H9 (cell line): ENCODE measurements around the gene TMEM254. TPM values are rescaled to one million over a fixed set of nuclear protein-coding genes. Genes with fewer than 3 reads are reported as not detected.

Experiments used
- DNase-seq: peaks from one replicate; pipeline ENCODE4 v3.0.0-alpha.2; 2017
- H2AFZ ChIP-seq: one replicate; pipeline ENCODE4 v1.6.1; 2013; ENCODE audit warnings: mild to moderate bottlenecking, low read length, control low read depth, moderate library complexity
- H2AK5ac ChIP-seq: 2 replicates; pipeline ENCODE4 v1.6.1; 2013; ENCODE audit warnings: low read length, control low read depth, mixed read lengths; ENCODE audit not compliant: insufficient read length
- H2BK120ac ChIP-seq: one replicate; pipeline ENCODE4 v1.6.1; 2013; ENCODE audit warnings: low read depth, mild to moderate bottlenecking, low read length, control low read depth, inconsistent platforms; ENCODE audit not compliant: poor library complexity, severe bottlenecking
- H2BK12ac ChIP-seq: 2 replicates; pipeline ENCODE4 v1.6.1; 2013; ENCODE audit warnings: low read length, control low read depth, mixed read lengths, low read depth; ENCODE audit not compliant: insufficient read length
- H2BK15ac ChIP-seq: 2 replicates; pipeline ENCODE4 v1.6.1; 2013; ENCODE audit warnings: low read depth, low read length, control low read depth
- H2BK20ac ChIP-seq: one replicate; pipeline ENCODE4 v1.6.1; 2013; ENCODE audit warnings: low read depth, mild to moderate bottlenecking, low read length, control low read depth, inconsistent platforms; ENCODE audit not compliant: poor library complexity, severe bottlenecking
- H2BK5ac ChIP-seq: 2 replicates; pipeline ENCODE4 v1.6.1; 2013; ENCODE audit warnings: low read length, control low read depth, mixed read lengths; ENCODE audit not compliant: insufficient read length
- H3K14ac ChIP-seq: 2 replicates; pipeline ENCODE4 v1.6.1; 2013; ENCODE audit warnings: low read length, control low read depth; ENCODE audit not compliant: insufficient read depth
- H3K18ac ChIP-seq: 2 replicates; pipeline ENCODE4 v1.6.1; 2013; ENCODE audit warnings: low read depth, mild to moderate bottlenecking, mixed read lengths, low read length, control low read depth; ENCODE audit not compliant: insufficient read length
- H3K23ac ChIP-seq: 2 replicates; pipeline ENCODE4 v1.6.1; 2013; ENCODE audit warnings: low read length, control low read depth, mixed read lengths, low read depth; ENCODE audit not compliant: insufficient read length
- H3K23me2 ChIP-seq: 2 replicates; pipeline ENCODE4 v1.6.1; 2013; ENCODE audit warnings: low read depth, mild to moderate bottlenecking, mixed read lengths, low read length, control low read depth; ENCODE audit not compliant: insufficient read length, poor library complexity, severe bottlenecking
- H3K27ac ChIP-seq: 2 replicates; pipeline ENCODE4 v1.5.1; 2013; ENCODE audit warnings: low read length, control low read depth, mixed read lengths, low read depth; ENCODE audit not compliant: insufficient read length
- H3K27me3 ChIP-seq: 2 replicates; pipeline ENCODE4 v1.6.1; 2013; ENCODE audit warnings: low read length, control low read depth, inconsistent platforms; ENCODE audit not compliant: insufficient read depth
- H3K4ac ChIP-seq: 2 replicates; pipeline ENCODE4 v1.6.1; 2013; ENCODE audit warnings: low read depth, mild to moderate bottlenecking, control low read depth, inconsistent platforms, low read length, moderate library complexity
- H3K4me1 ChIP-seq: 2 replicates; pipeline ENCODE4 v1.6.1; 2013; ENCODE audit warnings: low read length, control low read depth, inconsistent platforms; ENCODE audit not compliant: insufficient read depth
- H3K4me2 ChIP-seq: 2 replicates; pipeline ENCODE4 v1.6.1; 2013; ENCODE audit warnings: low read length, control low read depth, mixed read lengths; ENCODE audit not compliant: insufficient read length, insufficient read depth
- H3K56ac ChIP-seq: 2 replicates; pipeline ENCODE4 v1.6.1; 2013; ENCODE audit warnings: low read depth, mild to moderate bottlenecking, mixed read lengths, low read length, control low read depth; ENCODE audit not compliant: insufficient read length
- H3K79me1 ChIP-seq: 2 replicates; pipeline ENCODE4 v1.6.1; 2013; ENCODE audit warnings: low read depth, mild to moderate bottlenecking, moderate library complexity, low read length, control low read depth, inconsistent platforms; ENCODE audit not compliant: insufficient read depth, poor library complexity, severe bottlenecking
- H3K79me2 ChIP-seq: 2 replicates; pipeline ENCODE4 v1.6.1; 2013; ENCODE audit warnings: low read length, control low read depth, inconsistent platforms; ENCODE audit not compliant: insufficient read depth
- H3K9ac ChIP-seq: 2 replicates; pipeline ENCODE4 v1.6.1; 2013; ENCODE audit warnings: low read length, control low read depth, mixed read lengths; ENCODE audit not compliant: insufficient read length; ENCODE audit errors: extremely low read depth
- H3K9me3 ChIP-seq: one replicate; pipeline ENCODE4 v1.6.1; 2013; ENCODE audit warnings: low read depth, low read length, inconsistent platforms; ENCODE audit not compliant: control insufficient read depth
- H3T11ph ChIP-seq: one replicate; pipeline ENCODE4 v1.6.1; 2013; ENCODE audit warnings: mild to moderate bottlenecking, low read length, control low read depth, inconsistent platforms
- H4K20me1 ChIP-seq: one replicate; pipeline ENCODE4 v1.6.1; 2013; ENCODE audit not compliant: control insufficient read depth, insufficient read length, insufficient read depth
- H4K5ac ChIP-seq: 2 replicates; pipeline ENCODE4 v1.6.1; 2013; ENCODE audit warnings: low read depth, mild to moderate bottlenecking, mixed read lengths, low read length, control low read depth; ENCODE audit not compliant: insufficient read length
- H4K8ac ChIP-seq: replicated peaks from 2 replicates; pipeline ENCODE4 v1.6.1; 2013; ENCODE audit warnings: low read length, control low read depth, mixed read lengths, low read depth; ENCODE audit not compliant: insufficient read length
- H4K91ac ChIP-seq: 2 replicates; pipeline ENCODE4 v1.6.1; 2013; ENCODE audit warnings: low read depth, mild to moderate bottlenecking, moderate library complexity, mixed read lengths, low read length, control low read depth; ENCODE audit not compliant: insufficient read length
- H3K27ac Mint-ChIP-seq, 3 experiments: 2 replicates in 2 of 3; 3 replicates in 1 of 3; pipeline ENCODE4 v1.8.0; 2020 to 2021; ENCODE audit warnings: mixed read lengths in 3 of 3, mild to moderate bottlenecking in 1 of 3, moderate library complexity in 1 of 3
- H3K27me3 Mint-ChIP-seq: 2 replicates; pipeline ENCODE4 v1.8.0; 2021; ENCODE audit warnings: low read depth, mild to moderate bottlenecking, moderate library complexity, mixed read lengths
- H3K36me3 Mint-ChIP-seq, 3 experiments: 2 replicates in 2 of 3; 3 replicates in 1 of 3; pipeline ENCODE4 v1.8.0; 2020 to 2021; ENCODE audit warnings: low read depth in 3 of 3, mixed read lengths in 3 of 3; ENCODE audit not compliant: insufficient read depth in 1 of 3
- H3K4me1 Mint-ChIP-seq, 2 experiments: 2 replicates each; pipeline ENCODE4 v1.8.0; 2020; ENCODE audit warnings: mixed read lengths in 2 of 2
- H3K4me3 Mint-ChIP-seq, 2 experiments: 2 replicates in 1 of 2; 3 replicates in 1 of 2; pipeline ENCODE4 v1.8.0; 2020 to 2021; ENCODE audit warnings: mild to moderate bottlenecking in 2 of 2, mixed read lengths in 2 of 2, moderate library complexity in 1 of 2
- H3K9me3 Mint-ChIP-seq, 2 experiments: 2 replicates in 1 of 2; 3 replicates in 1 of 2; pipeline ENCODE4 v1.8.0; 2020; ENCODE audit warnings: mild to moderate bottlenecking in 2 of 2, mixed read lengths in 2 of 2, moderate library complexity in 1 of 2
- CTCF ChIP-seq: fragments of 200-600 bp; sonication (generic); conservative IDR thresholded peaks from 3 replicates; pipeline ENCODE4 v1.8.0; 2021; ENCODE audit warnings: antibody characterized with exemption, mild to moderate bottlenecking
- WGBS: extraction: QIAGEN DNeasy Blood & Tissue Kit; methylation state at CpG from one replicate; pipeline ENCODE4 v1.1.7; 2013; ENCODE audit warnings: missing lambda C conversion rate, low lambda C conversion rate, mixed read lengths; ENCODE audit not compliant: insufficient read length; ENCODE audit errors: extremely low coverage; 5-methylcytosine and 5-hydroxymethylcytosine counted together
- total RNA-seq: library from RNA; stranded (reverse); gene quantifications from 2 replicates; pipeline ENCODE4 v1.2.1, GENCODE V29; 2021

The TMEM254 gene
- total RNA-seq, 1 experiment from 2014 or later: 20.3 TPM

DNA sequence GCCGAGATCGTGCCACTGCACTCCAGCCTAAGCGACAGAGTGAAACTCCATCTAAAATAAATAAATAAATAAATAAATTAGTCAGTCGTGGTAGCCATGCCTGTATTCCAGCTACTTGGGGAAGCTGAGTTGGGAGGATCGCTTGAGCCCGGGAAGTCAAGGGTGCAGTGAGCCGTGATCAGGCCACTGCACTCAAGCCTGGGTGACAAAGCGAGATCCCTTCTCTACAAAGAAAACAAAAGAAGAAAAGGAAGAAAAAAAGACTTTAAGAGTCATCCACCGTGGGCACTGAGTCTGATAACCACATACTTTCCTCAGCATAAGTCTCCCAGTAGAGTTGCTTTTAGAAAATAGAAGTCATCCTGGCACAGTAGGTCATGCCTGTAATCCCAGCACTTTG is 2.6 kb downstream of the TMEM254 start:
- no peak overlapping the region for H2BK120ac ChIP-seq
- no peak overlapping the region for H3K14ac ChIP-seq
- no peak overlapping the region for H3K9ac ChIP-seq
- no peaks in the 10 kb centered on the region for H3K4me1 ChIP-seq
- no peak overlapping the region for H3K18ac ChIP-seq
- no peak overlapping the region for H3K27ac ChIP-seq
- no peaks in the 10 kb centered on the region for H3K79me1 ChIP-seq
- no peak for TF ChIP-seq CTCF
- Mint-ChIP-seq H3K27me3 (no peaks in the 10 kb centered on the region), H3K4me3 (no peak overlapping the region), H3K4me1 (peaks cover 17 to 18% of the 10 kb centered on the region in 2 experiments), H3K27ac (no peak overlapping the region), H3K9me3 (no peaks in the 10 kb centered on the region; a peak in 1 of 5 replicates), H3K36me3 (peaks cover 0 to 8% (median 0%) of the 10 kb centered on the region in 3 experiments; a peak in 4 of 7 replicates)
- H4K5ac ChIP-seq: no peak overlapping the region
- H3K79me2 ChIP-seq: no peaks in the 10 kb centered on the region; the same call in 1 of the 2 replicates
- H2AFZ ChIP-seq: no peak overlapping the region
- no peak for DNase-seq
- H3K23me2 ChIP-seq: no peaks in the 10 kb centered on the region
- H4K91ac ChIP-seq: no peak overlapping the region
- no peak overlapping the region for H2BK15ac ChIP-seq
- H3K27me3 ChIP-seq: no peaks in the 10 kb centered on the region
- no peak overlapping the region for H2BK5ac ChIP-seq
- no peak overlapping the region for H2AK5ac ChIP-seq
- no peak overlapping the region for H3K23ac ChIP-seq
- H4K8ac ChIP-seq: no peak overlapping the region
- H3T11ph ChIP-seq: no peak overlapping the region
- H2BK20ac ChIP-seq: no peak overlapping the region
- H2BK12ac ChIP-seq: no peak overlapping the region
- WGBS: no CpG with 5 or more reads among the region's 9 CpGs
- H3K4me2 ChIP-seq: no peak overlapping the region
- H4K20me1 ChIP-seq: no peaks in the 10 kb centered on the region
- no peak overlapping the region for H3K4ac ChIP-seq
- H3K9me3 ChIP-seq: no peaks in the 10 kb centered on the region
- no peak overlapping the region for H3K56ac ChIP-seq
